Midbrain (tissue), 1 donor: ENCODE results near the gene IFNL2.
A peak's percentile ranks its signal among the peaks of the same experiment; 100 is the strongest.
"Not testable (repeated sequence)": the region's sequence is repeated elsewhere in the genome, so short reads cannot be mapped to it uniquely, and the experiment has no call there.

Experiments
- DNase-seq: peaks from one replicate; lab custom pipeline; 2025; lab: John Stamatoyannopoulos, UW

IFNL2 gene

GRCh38 chr19:39297931-39298634, 29.9 kb downstream of the IFNL2 start:
- no peak for DNase-seq

DNA sequence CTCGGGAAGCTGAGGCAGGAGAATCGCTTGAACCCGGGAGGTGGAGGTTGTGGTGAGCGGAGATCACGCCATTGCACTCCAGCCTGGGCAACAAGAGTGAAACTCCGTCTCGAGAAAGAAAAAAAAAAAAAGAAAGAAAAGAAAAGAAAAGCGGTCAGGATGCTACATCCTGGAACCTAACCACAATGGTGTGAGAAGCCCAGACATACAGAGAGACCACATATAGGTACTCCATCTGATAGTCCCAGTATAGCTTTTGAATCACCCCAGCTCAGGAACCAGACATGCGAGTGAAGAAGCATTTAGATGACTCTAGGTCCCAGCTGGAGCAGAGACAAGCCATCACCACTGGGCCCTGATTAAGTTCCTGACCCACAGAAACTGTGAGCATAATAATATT, 31.2 kb downstream of the IFNL2 start:
- no peak for DNase-seq

DNA sequence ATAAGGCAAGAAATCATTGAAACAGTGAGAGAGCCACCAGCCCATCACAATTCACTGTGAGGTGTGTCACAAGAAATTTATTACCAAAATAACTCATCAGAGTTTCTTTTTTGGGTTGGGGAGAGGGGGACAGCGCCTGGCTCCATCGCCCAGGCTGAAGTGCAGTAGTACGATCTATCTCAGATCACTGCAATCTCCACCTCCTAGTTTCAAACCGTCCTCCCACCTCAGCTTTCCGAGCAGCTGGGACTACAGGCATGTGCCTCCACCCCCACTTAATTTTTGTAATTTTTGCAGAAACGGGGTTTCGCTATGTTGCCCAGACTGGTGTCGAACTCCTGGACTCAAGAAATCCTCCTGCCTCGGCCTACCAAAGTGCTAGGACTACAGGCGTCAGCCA, 31.6 kb downstream of the IFNL2 start:
- DNase-seq: no peak

GRCh38 chr19:39301021-39301420, 32.8 kb downstream of the IFNL2 start:
- DNase-seq: no peak

GRCh38 chr19:39301562-39301961, 33.4 kb downstream of the IFNL2 start:
- no peak for DNase-seq

- no peak for DNase-seq
Measured at GRCh38 chr19:39303373-39304184, 35.4 kb downstream of the IFNL2 start.

DNA sequence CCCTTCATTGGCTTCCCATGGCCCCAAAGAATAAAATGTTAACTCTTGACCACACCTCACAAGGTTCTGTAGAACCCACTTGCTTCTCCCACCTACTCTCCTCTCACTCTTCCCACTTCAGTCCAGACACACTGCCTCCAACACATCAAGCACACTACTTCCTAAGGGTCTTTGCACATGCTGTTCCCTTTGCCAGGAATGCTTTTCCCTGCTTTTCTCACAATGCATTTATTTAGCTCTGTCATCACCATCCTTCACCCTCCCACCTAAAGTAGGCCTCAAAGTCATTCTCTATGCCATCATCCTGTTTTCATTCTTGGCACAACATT, 36.0 kb downstream of the IFNL2 start:
- no peak for DNase-seq

DNA sequence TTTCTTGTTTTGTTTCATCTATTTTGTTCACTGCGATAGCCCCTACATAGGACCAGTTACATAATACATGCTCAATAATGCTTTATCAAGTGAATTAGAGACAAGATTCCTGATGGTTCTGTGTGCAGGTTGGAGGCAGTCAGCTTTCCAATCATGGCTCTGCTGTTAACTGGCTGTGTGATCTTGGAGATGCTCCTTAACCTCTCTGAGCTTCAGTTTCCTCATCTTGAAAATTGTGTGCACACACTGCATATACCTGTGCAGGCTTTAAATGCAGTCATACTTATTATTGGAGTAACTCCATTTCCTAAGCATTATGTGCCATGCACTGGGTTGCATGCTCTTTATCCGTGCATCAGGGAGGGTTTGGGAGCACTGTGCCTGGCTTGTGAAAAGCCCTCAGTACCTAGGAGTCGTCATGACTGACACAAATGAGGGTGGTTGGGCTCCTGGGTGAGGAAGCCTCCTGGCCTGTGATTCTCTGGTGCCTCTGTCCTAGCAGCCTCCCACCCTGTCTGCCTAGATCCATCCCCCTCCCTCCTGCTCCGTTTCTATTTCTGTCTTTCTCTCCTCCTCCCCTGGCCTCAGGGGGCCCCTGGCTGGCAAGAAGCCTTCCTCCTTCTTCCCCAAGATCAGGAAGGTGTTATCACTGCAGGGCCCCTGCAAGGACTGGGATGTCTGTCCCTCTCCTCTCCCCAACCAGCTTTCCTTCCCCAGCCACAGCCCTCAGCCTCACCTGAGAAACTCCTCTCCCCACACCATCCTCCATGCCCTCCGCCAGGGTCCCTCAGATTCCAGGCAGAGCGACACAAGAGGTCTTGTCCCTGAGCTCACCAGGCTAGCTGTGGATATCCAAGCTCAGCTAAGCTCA, 36.7 kb downstream of the IFNL2 start:
- DNase-seq: no peak

DNA sequence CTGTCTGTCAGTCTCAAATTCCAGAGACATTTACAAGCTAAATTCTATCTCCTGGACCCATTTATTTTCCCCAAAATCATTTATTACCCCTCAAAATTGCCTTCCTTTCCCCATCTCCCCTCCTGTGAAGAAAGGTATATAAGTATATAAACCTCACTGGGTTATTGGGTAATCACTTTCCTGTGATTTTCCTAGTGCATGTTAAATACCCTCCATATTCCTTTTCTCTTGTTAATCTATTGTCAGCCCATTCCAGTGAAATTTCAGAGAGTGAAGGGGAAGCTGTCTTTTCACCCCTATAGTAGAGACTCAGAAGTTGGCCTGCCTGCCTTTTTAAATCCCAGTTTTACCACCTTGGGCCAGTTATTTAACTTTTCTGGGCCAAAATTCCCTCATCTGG, 37.9 kb downstream of the IFNL2 start:
- no peak for DNase-seq

DNA sequence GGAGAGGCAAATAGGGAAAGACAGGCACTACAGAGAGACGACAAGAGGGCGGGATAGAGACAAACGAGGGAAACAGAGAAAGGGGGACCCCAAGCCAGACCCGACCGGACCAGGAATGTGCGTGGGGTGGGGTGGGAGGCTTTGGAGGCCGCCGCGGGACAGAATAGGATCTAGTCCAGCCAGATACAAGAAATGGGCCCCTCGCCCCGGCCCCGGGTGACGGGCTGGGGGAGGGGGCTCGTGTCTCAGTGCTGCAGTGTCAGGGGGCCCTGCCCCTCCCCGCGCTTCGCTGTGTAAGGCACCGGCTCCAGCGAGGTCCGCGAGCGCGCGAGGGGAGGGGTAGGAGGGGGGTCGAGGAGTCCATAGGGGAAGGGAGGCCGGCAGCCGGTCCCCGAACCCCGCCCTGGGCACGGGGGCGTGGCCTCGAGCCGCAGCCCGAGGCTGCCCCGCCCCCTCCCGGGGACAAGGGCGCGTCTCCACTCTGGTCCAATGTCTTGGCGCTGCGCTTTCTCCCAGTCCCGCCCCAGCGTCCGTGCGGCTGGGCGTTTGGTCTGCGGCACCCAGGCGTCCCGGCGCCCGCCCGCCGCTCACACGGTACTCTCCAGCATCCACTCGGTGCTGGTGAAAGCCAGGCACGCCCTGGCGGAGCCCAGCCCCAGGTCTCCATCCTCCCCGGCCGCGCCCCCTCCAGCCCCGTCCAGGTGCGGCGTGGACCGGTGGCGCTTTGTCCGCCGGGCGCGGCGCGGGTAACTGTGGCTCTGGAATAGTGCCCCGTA, 39.0 kb downstream of the IFNL2 start:
- no peak for DNase-seq

GRCh38 chr19:39307822-39308530, 39.8 kb downstream of the IFNL2 start:
- no peak for DNase-seq

DNA sequence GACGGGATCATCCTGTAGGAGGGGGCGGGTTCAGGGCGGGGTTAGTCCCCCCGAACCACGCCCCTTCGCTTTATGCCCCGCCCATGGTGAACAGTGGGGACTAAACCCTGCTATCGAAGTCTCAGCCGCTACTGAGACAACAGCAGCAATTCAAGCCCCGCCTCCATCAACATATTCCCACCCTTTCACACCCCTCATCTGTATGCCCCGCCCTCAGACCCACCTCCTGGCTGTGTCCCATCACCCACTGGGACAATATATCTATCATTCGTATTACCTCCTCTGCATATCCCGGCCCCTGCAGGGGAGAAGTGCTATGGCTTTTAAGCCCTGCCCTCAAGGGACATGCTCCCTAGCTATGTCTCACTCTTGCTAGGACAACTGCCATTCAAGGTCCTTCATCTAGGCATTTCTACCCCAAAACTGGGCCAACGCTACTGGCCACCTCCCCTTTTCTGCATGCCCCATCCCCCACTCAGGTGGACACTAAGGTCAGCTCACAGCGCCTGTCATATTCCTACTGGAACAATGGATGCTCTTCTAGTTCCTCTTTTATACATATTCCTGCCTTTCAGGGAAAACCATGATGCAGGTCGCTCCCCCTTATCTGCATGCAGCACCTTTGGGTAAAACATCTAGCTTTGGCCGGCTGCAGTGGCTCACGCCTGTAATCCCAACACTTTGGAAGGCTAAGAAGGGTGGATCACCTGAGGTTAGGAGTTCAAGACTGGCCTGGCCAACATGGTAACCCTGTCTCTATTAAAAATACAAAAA, 40.5 kb downstream of the IFNL2 start:
- DNase-seq: no peak

DNA sequence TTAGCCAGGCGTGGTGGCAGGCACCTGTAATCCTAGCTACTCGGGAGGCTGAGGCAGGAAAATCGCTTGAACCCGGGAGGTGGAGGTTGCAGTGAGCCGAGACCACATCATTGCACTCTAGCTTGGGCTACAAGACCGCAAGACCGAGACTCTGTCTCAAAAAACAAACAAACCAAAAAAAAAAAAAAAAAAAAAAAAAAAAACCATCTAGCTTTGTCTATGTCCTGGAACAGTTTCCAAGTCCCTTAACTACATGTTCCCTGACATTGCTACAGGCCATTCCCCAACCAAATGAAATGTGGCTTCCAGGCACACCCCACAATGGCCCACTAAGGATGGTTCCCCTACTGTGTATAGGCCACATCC, 41.1 kb downstream of the IFNL2 start:
- not testable (repeated sequence) for DNase-seq

- peak; percentile 25 for DNase-seq
Measured at GRCh38 chr19:39310558-39311311, 42.5 kb downstream of the IFNL2 start.

GRCh38 chr19:39314016-39314728, 46.0 kb downstream of the IFNL2 start:
- DNase-seq: no peak

- no peak for DNase-seq
Measured at GRCh38 chr19:39315933-39316332, 47.7 kb downstream of the IFNL2 start.

DNA sequence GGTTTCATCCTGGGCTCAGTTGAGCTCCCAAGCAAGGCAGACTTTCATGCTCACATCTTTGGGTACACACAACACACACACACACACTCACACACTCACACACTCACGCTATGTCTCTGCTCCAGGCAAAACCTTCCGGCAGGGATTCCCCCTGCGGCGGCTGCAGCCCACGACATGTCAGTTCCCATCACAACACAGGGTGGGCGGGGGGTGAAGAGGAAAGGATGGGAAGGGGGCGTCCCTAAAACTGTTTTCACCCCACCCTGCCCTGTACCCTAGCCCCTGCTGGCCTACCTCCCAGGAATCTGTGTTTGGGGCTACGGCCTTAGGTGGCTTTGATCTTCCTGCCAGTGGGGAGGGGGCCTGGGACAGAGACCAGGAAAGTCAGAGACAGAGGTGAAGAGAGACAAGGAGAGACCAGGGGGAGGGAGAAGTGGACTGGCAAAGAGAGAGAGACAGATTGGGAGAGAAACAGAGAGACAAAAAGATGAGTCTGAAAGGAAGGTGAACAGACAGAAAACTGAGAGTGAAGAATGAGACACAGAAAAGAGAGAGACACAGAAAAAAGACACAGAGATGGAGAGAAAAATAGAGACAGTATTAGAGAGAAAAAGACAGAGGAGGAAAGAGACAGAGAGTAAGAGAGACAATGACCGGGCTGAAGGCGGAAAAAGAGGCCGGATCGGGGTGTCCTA, 48.6 kb downstream of the IFNL2 start:
- DNase-seq: no peak

DNA sequence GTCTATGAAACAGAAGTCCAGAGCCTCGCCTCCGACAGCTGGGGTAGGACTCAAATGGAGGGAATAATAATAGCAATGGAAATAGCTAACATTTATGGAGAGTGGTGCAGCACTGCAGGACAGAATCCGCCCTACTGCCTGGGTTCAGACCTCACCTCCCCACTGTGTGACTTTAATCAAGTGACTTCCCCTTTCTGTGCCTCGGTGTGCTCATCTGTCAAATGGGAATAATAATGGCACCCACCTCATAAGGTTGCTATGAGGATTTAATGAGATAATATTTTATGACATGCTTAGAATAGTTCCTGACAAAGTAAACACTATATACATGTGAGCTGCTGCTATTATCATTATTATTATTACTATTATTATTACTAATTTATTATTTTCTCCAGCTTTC, 49.3 kb downstream of the IFNL2 start:
- DNase-seq: no peak

DNA sequence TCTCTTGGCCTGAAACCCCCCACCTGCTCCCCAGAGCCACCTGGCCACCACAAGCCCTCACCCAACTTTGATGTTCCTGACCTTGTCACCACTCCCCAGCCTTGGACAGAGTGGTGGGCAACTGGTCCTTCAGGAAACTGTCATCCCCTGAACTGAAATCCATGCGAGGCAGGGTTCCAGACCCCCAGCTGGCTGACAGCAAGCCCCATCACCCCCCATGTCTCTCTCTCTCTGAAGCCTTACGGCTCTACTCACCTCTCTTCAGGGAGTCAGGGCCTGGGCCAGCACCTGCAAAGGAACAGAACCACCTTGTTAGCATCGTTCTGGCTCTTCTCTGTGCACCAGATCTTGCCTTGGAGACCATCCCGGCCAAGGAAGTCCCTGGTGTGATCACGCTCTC, 49.9 kb downstream of the IFNL2 start:
- DNase-seq: no peak
